GM18517 (cell line): Measurements from ENCODE around the gene NTN4.
"Not testable (repeated sequence)": the region's sequence is repeated elsewhere in the genome, so short reads cannot be mapped to it uniquely, and the experiment has no call there.

Experiments
- ATAC-seq: cut with Tn5 transposase; IDR thresholded peaks from one replicate; pipeline ENCODE4 v1.9.1; 2021; ENCODE audit warnings: mild to moderate bottlenecking, moderate library complexity; ENCODE audit not compliant: unreplicated experiment

Gene NTN4

GRCh38 chr12:95796982-95797289 lies 6.4 kb upstream of the NTN4 start:
- no peak for ATAC-seq

GRCh38 chr12:95796225-95796981 lies 5.8 kb upstream of the NTN4 start:
- no peak for ATAC-seq

- no peak for ATAC-seq
Measured at GRCh38 chr12:95790917-95791849, 619 bp upstream of the NTN4 start.

- no peak for ATAC-seq
Measured at GRCh38 chr12:95789126-95790032, 1.2 kb downstream of the NTN4 start.

GRCh38 chr12:95788637-95789036 lies 1.9 kb downstream of the NTN4 start:
- no peak for ATAC-seq

GRCh38 chr12:95787274-95787818 lies 3.2 kb downstream of the NTN4 start:
- no peak for ATAC-seq

GRCh38 chr12:95784915-95785314 lies 5.6 kb downstream of the NTN4 start:
- ATAC-seq, result no peak

- no peak for ATAC-seq
Measured at GRCh38 chr12:95784286-95784685, 6.3 kb downstream of the NTN4 start.

- not testable (repeated sequence) for ATAC-seq
Measured at GRCh38 chr12:95775466-95775865, 15.1 kb downstream of the NTN4 start.

GRCh38 chr12:95774311-95775045 lies 16.1 kb downstream of the NTN4 start:
- no peak for ATAC-seq

GRCh38 chr12:95773320-95773719 lies 17.2 kb downstream of the NTN4 start:
- ATAC-seq, result no peak

- no peak for ATAC-seq
Measured at GRCh38 chr12:95767703-95768102, 22.9 kb downstream of the NTN4 start.

GRCh38 chr12:95766356-95767019 lies 24.1 kb downstream of the NTN4 start:
- no peak for ATAC-seq

- ATAC-seq, result no peak
Measured at GRCh38 chr12:95764848-95765247, 25.7 kb downstream of the NTN4 start.

- no peak for ATAC-seq
Measured at GRCh38 chr12:95763809-95764253, 26.7 kb downstream of the NTN4 start.

GRCh38 chr12:95762123-95762785 lies 28.3 kb downstream of the NTN4 start:
- ATAC-seq, result no peak

- no peak for ATAC-seq
Measured at GRCh38 chr12:95760371-95760770, 30.2 kb downstream of the NTN4 start.

- ATAC-seq, result no peak
Measured at GRCh38 chr12:95759718-95760117, 30.8 kb downstream of the NTN4 start.

GRCh38 chr12:95759039-95759438 lies 31.5 kb downstream of the NTN4 start:
- ATAC-seq, result no peak
